GM23338 (cell line): ENCODE measurements around the gene NDUFS6.

ENCODE experiments used
- CREB1 ChIP-seq: fragments of 250-450 bp; sonication (Bioruptor Pico); IDR thresholded peaks from 2 replicates; pipeline ENCODE4 v1.5.0; 2020; ENCODE audit warnings: low read depth, mild to moderate bottlenecking, moderate library complexity
- EZH2 ChIP-seq: fragments of 200-600 bp; sonication (generic); IDR thresholded peaks from one replicate; pipeline ENCODE4 v1.8.0; 2017; ENCODE audit warnings: antibody characterized with exemption, mild to moderate bottlenecking, low read depth; ENCODE audit not compliant: unreplicated experiment
- EZH2phosphoT487 ChIP-seq: fragments of 200-600 bp; sonication (generic); IDR thresholded peaks from one replicate; pipeline ENCODE4 v1.8.1; 2018; ENCODE audit warnings: antibody characterized with exemption; ENCODE audit not compliant: unreplicated experiment
- POLR2AphosphoS5 ChIP-seq: IDR thresholded peaks from 2 replicates; pipeline ENCODE4 v1.6.1; 2016; ENCODE audit warnings: antibody characterized with exemption, low read depth
- ZNF114 ChIP-seq: fragments of 250-450 bp; sonication (Bioruptor Pico); IDR thresholded peaks from 2 replicates; pipeline ENCODE4 v1.5.0; 2020; ENCODE audit warnings: mild to moderate bottlenecking, moderate library complexity
- ZNF331 ChIP-seq: fragments of 250-450 bp; sonication (Bioruptor Pico); IDR thresholded peaks from 2 replicates; pipeline ENCODE4 v1.5.0; 2020; ENCODE audit warnings: low read depth, mild to moderate bottlenecking, moderate library complexity
- TF ChIP-seq, protein P1 (sequence below), 2 experiments: fragments of 200-600 bp in 1 of 2; sonication (generic) in 1 of 2; conservative IDR thresholded peaks; 2 replicates each; pipeline versions ENCODE4 v1.5.1 to v1.6.1; 2016 to 2017; ENCODE audit warnings: antibody characterized with exemption in 2 of 2, low read depth in 2 of 2, mild to moderate bottlenecking in 2 of 2, moderate library complexity in 1 of 2
- TF ChIP-seq, protein P2 (sequence below): IDR thresholded peaks from one replicate; pipeline ENCODE4 v1.6.1; 2018; ENCODE audit warnings: antibody characterized with exemption; ENCODE audit not compliant: unreplicated experiment
- TF ChIP-seq, protein P3 (sequence below): IDR thresholded peaks from 2 replicates; pipeline ENCODE4 v1.6.1; 2016; ENCODE audit warnings: antibody characterized with exemption

DNA sequence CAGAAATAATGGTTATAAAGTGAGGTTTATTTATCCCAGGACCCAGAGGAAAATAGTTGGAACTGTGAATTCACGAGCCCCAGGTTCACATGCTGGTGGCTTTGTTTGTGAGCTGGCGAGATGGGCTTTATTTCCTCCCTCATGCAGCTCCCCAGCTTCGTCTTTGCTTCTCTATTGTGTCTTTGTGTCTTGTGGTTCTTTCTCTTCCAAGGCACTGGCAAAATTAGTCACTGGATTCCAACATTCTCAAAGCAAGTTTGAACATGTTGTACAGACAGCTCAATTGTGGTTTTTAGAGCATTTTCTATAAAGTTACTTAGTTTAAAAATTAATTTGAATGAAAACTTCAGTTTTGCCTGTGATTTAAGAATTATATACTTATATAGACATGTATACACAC, 7.2 kb downstream of the NDUFS6 start:
- TF ChIP-seq POLR2AphosphoS5 (no peak), EZH2 (no peak), CREB1 (CRISPR knock-in tag) (no peak), EZH2phosphoT487 (no peak), ZNF331 (CRISPR knock-in tag) (no peak), ZNF114 (no peak)
- TF ChIP-seq, protein P1, sequence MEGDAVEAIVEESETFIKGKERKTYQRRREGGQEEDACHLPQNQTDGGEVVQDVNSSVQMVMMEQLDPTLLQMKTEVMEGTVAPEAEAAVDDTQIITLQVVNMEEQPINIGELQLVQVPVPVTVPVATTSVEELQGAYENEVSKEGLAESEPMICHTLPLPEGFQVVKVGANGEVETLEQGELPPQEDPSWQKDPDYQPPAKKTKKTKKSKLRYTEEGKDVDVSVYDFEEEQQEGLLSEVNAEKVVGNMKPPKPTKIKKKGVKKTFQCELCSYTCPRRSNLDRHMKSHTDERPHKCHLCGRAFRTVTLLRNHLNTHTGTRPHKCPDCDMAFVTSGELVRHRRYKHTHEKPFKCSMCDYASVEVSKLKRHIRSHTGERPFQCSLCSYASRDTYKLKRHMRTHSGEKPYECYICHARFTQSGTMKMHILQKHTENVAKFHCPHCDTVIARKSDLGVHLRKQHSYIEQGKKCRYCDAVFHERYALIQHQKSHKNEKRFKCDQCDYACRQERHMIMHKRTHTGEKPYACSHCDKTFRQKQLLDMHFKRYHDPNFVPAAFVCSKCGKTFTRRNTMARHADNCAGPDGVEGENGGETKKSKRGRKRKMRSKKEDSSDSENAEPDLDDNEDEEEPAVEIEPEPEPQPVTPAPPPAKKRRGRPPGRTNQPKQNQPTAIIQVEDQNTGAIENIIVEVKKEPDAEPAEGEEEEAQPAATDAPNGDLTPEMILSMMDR (conservative IDR thresholded peaks at IDR 0.05; ENCODE audit: low read depth in 2 of 2), result no peak
- TF ChIP-seq, protein P2, sequence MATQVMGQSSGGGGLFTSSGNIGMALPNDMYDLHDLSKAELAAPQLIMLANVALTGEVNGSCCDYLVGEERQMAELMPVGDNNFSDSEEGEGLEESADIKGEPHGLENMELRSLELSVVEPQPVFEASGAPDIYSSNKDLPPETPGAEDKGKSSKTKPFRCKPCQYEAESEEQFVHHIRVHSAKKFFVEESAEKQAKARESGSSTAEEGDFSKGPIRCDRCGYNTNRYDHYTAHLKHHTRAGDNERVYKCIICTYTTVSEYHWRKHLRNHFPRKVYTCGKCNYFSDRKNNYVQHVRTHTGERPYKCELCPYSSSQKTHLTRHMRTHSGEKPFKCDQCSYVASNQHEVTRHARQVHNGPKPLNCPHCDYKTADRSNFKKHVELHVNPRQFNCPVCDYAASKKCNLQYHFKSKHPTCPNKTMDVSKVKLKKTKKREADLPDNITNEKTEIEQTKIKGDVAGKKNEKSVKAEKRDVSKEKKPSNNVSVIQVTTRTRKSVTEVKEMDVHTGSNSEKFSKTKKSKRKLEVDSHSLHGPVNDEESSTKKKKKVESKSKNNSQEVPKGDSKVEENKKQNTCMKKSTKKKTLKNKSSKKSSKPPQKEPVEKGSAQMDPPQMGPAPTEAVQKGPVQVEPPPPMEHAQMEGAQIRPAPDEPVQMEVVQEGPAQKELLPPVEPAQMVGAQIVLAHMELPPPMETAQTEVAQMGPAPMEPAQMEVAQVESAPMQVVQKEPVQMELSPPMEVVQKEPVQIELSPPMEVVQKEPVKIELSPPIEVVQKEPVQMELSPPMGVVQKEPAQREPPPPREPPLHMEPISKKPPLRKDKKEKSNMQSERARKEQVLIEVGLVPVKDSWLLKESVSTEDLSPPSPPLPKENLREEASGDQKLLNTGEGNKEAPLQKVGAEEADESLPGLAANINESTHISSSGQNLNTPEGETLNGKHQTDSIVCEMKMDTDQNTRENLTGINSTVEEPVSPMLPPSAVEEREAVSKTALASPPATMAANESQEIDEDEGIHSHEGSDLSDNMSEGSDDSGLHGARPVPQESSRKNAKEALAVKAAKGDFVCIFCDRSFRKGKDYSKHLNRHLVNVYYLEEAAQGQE, result no peak
- TF ChIP-seq, protein P3, sequence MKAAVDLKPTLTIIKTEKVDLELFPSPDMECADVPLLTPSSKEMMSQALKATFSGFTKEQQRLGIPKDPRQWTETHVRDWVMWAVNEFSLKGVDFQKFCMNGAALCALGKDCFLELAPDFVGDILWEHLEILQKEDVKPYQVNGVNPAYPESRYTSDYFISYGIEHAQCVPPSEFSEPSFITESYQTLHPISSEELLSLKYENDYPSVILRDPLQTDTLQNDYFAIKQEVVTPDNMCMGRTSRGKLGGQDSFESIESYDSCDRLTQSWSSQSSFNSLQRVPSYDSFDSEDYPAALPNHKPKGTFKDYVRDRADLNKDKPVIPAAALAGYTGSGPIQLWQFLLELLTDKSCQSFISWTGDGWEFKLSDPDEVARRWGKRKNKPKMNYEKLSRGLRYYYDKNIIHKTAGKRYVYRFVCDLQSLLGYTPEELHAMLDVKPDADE, result no peak
